HCT116 (cell line): ENCODE measurements around the gene GGT6.

Experiments
- CBX3 ChIP-seq: IDR thresholded peaks from 2 replicates; pipeline ENCODE4 v1.6.1; 2012; ENCODE audit warnings: low read depth
- JUND ChIP-seq: IDR thresholded peaks from 2 replicates; pipeline ENCODE4 v1.6.1; 2012
- TF ChIP-seq, protein P1 (sequence below), 3 experiments: fragments of 200-600 bp in 1 of 3; sonication (generic) in 1 of 3; IDR thresholded peaks in 2 of 3; conservative IDR thresholded peaks in 1 of 3; 2 replicates each; pipeline ENCODE4 v1.5.1; 2012 to 2017; ENCODE audit warnings: low read depth in 2 of 3, low read length in 2 of 3, antibody characterized with exemption in 1 of 3, borderline replicate concordance in 1 of 3, control low read depth in 1 of 3, mild to moderate bottlenecking in 1 of 3, mixed read lengths in 1 of 3, mixed run types in 1 of 3, moderate library complexity in 1 of 3; ENCODE audit not compliant: insufficient read depth in 1 of 3
- TF ChIP-seq, protein P2 (sequence below): IDR thresholded peaks from 2 replicates; pipeline ENCODE4 v1.6.1; 2012; ENCODE audit warnings: low read depth

DNA sequence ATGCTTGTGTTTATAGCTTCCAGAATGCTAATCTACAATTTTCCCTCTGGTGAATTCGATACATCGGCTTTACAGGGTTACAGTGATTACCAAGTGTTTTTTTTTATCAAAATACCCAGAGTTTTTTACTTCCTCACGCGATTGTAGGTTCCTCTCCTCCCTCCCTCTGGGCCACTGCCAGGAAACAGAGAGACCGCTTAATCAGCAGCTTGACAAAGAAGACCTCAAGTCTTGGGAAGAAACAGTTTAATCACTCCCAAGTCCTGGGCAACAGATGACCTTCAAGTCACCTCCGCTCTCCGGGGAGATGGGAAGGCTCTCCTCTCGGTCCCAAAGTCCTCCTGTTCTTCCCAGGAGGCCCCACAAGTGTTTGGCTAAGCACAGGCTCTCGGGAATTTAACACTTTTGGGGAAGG is 47.4 kb upstream of the GGT6 start:
- TF ChIP-seq, protein P1, sequence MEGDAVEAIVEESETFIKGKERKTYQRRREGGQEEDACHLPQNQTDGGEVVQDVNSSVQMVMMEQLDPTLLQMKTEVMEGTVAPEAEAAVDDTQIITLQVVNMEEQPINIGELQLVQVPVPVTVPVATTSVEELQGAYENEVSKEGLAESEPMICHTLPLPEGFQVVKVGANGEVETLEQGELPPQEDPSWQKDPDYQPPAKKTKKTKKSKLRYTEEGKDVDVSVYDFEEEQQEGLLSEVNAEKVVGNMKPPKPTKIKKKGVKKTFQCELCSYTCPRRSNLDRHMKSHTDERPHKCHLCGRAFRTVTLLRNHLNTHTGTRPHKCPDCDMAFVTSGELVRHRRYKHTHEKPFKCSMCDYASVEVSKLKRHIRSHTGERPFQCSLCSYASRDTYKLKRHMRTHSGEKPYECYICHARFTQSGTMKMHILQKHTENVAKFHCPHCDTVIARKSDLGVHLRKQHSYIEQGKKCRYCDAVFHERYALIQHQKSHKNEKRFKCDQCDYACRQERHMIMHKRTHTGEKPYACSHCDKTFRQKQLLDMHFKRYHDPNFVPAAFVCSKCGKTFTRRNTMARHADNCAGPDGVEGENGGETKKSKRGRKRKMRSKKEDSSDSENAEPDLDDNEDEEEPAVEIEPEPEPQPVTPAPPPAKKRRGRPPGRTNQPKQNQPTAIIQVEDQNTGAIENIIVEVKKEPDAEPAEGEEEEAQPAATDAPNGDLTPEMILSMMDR (IDR thresholded peaks at IDR 0.05 in 2 of 3, conservative IDR thresholded peaks at IDR 0.05 in 1 of 3; ENCODE audit: borderline replicate concordance in 1 of 3, insufficient read depth in 1 of 3, low read depth in 2 of 3, low read length in 2 of 3), result no peak
- TF ChIP-seq, protein P2, sequence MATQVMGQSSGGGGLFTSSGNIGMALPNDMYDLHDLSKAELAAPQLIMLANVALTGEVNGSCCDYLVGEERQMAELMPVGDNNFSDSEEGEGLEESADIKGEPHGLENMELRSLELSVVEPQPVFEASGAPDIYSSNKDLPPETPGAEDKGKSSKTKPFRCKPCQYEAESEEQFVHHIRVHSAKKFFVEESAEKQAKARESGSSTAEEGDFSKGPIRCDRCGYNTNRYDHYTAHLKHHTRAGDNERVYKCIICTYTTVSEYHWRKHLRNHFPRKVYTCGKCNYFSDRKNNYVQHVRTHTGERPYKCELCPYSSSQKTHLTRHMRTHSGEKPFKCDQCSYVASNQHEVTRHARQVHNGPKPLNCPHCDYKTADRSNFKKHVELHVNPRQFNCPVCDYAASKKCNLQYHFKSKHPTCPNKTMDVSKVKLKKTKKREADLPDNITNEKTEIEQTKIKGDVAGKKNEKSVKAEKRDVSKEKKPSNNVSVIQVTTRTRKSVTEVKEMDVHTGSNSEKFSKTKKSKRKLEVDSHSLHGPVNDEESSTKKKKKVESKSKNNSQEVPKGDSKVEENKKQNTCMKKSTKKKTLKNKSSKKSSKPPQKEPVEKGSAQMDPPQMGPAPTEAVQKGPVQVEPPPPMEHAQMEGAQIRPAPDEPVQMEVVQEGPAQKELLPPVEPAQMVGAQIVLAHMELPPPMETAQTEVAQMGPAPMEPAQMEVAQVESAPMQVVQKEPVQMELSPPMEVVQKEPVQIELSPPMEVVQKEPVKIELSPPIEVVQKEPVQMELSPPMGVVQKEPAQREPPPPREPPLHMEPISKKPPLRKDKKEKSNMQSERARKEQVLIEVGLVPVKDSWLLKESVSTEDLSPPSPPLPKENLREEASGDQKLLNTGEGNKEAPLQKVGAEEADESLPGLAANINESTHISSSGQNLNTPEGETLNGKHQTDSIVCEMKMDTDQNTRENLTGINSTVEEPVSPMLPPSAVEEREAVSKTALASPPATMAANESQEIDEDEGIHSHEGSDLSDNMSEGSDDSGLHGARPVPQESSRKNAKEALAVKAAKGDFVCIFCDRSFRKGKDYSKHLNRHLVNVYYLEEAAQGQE, result no peak
- no peak for TF ChIP-seq CBX3
- no peak for TF ChIP-seq JUND
